Stimulated activated CD8-positive, alpha-beta memory T cell treated with anti-CD3 and anti-CD28 coated beads, Interleukin-12 subunit alpha, Interleukin-12 subunit beta, amount 100 ng/mL, for 24 hours (primary cell): Measurements from ENCODE around the gene GGPS1.
A peak's percentile ranks its signal among the peaks of the same experiment; 100 is the strongest.
"Not testable (repeated sequence)": the region's sequence is repeated elsewhere in the genome, so short reads cannot be mapped to it uniquely, and the experiment has no call there.

ENCODE experiments used
- DNase-seq: peaks from one replicate; pipeline ENCODE4 v3.0.0-alpha.2; 2020; ENCODE audit errors: extremely low read depth

The GGPS1 gene

GRCh38 chr1:235328271-235329138, at the start of gene GGPS1:
GGPS1 (plus strand) TSS chr1:235328570; CDS start chr1:235335265, 6,695 bp downstream.
- DNase-seq, result peak; percentile 97

DNA sequence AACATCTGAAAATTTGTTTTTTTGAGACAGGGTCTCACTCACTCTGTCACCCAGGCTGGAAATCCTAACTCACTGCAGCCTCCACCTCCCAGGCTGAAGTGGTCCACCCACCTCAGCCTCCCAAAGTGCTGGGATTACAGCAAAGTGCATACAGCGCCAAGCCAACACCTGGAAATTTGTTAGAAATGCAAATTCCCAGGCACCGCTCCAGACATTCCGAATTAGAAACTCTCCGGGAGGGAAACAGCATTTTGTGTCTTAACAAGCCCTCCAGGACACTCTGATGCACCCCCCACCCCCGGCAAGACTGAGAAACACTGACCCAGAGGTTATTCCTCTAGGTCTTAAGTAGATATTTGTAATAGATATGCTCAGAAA, 49.5 kb upstream of the GGPS1 start:
- DNase-seq, result no peak

- no peak for DNase-seq
Observed at GRCh38 chr1:235279694-235280093, 48.7 kb upstream of the GGPS1 start.

DNA sequence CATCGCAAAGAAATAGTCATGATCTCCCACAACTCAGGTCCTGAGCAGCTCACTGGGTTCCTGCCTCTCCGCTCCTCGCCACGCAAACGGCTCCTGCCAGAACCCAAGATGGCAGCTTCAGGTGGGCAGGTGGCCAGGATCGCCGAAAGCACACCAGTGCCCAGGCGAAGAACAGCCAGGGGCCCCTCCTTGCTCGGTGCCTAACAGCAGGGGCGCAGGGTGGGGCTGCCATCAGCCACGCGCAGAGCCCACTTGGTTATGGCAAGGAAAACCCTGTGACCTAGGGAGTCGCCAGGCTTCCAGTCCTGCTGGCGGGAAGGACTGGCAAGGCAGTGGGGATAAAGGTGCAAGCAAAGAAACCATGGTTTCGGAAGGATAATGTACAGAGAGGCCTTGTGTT, 47.9 kb upstream of the GGPS1 start:
- DNase-seq, result no peak

DNA sequence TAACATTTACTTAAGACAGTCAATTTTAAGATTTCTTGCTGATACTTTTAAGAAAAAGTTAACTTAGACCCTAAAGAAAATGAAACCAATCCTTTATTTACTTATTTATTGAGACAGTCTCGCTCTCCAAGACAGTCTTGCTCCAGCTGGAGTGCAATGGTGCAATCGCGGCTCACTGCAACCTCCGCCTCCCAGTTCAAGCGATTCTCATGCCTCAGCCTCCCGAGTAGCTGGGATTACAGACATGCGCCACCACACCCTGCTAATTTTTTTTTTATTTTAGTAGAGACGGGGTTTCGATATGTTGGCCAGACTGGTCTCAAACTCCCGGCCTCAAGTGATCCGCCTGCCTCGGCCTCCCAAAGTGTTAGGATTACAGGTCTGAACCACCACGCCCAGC, 44.7 kb upstream of the GGPS1 start:
- DNase-seq, result not testable (repeated sequence)

DNA sequence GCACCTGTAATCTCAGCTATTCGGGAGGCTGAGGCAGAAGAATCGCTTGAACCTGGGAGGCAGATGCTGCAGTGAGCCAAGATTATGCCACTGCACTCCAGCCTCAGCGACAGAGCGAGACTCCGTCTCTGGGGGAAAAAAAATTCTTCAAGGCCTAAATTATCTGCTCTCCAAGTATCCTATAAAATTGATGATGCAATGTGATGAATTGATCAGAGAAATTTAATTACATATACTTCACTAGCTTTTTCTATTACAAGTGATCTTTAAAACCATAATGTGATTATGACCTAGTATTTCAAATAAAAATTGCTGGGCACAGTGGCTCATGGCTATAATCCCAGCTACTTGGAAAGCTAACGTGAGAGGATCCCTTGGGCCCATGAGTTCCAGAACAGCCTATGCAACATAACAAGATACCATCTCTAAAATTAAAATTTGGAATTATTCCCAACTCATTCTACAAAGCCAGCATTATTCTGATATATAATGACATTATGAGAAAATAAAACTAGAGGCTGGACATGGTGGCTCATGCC, 44.1 kb upstream of the GGPS1 start:
- no peak for DNase-seq

DNA sequence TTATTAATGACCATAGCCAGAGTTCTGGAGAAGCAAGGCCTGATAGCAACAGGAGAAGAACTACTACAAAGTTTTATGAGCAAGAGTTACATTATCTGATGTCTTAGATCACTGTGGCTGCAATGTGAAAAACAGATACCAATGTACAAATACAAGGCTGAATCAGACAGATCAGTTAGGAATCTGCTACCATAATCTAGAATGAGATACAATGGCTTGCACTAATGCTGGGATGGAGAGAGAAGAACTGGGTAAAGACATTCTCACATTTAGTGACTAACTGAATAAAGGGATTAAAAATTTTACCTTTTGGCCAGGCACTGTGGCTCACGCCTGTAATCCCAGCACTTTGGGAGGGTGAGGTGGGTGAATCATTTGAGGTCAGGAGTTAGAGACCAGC, 41.7 kb upstream of the GGPS1 start:
- no peak for DNase-seq

GRCh38 chr1:235287208-235287882, 41.0 kb upstream of the GGPS1 start:
- no peak for DNase-seq

GRCh38 chr1:235289859-235290739, 38.3 kb upstream of the GGPS1 start:
- no peak for DNase-seq

GRCh38 chr1:235290740-235291502, 37.4 kb upstream of the GGPS1 start:
- no peak for DNase-seq

DNA sequence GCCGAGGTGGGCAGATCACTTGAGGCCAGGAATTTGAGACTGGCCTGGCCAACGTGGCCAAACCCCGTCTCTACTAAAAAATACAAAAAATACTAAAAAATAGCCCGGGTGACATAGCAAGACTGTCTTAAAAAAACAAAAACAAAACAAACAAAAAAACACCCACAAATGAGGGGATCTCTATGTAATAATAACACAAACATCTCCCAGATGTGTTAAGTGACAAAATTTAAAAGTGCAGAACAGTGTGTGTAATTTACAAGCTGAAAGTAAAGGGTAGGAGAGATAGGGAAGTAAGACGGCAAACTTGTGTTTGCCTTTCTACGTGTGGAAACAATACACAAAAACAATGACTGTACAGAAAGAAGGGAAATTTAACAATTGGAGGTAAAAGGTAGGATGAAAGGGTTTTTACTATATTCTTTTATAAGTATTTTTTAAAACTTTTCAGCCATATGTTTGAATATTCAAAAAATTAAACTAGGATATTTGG, 36.7 kb upstream of the GGPS1 start:
- DNase-seq, result no peak

- DNase-seq, result no peak
Observed at GRCh38 chr1:235292790-235293189, 35.6 kb upstream of the GGPS1 start.

GRCh38 chr1:235293322-235293942, 34.9 kb upstream of the GGPS1 start:
- no peak for DNase-seq

DNA sequence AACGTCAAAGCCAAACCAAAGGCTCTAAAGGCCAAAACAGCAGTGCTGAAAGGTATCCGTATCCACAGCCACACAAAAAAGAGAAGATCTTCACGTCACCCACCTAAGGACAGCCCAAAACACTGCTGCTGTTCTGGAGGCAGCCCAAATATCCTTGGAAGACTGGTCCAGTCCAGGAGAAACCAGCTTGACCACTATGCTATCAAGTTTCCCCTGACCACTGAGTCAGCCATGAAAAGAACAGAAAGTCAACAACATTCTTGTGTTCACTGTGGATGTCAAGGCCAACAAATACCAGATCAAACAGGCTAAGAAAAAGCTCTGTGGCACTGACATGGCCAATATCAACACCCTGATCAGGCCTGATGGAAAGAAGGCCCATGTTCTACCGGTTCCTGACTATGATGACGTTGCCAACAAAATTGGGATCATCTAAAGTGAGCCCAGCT, 32.4 kb upstream of the GGPS1 start:
- no peak for DNase-seq

DNA sequence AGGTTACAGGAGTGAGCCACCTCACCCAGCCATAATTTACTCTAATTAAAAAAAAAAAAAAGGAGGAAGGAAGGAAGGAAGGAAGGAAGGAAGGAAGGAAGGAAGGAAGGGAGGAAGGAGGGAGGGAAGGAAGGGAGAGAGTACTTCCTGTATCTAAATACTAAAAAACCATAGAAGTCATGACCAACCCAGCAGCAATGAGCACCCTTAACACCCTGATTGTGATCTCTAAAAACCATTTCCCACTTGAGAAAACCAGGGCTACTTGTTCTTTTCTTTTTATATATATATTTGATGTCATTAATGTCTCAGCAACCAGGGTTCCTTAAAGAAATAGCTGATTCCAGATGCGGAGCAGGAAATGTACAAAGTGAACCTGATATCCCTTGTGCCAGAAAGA, 31.6 kb upstream of the GGPS1 start:
- no peak for DNase-seq

DNA sequence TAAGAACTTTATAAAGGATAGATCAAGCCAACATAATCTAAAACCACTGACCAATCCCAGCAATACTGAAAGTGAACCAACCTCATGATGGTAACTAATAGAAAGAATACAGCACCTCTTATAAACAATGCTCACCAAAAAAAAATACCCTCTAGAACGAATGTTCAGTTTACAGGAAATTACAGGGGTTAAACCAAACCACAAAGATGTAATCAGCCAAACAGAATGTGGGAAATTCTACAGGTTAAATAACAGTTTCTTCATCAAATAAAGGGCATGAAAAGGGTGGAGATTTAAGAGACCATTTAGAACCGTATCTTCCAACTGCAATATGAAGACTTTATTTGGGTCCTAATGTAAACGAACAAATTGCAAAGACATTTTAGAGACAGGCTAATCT, 30.8 kb upstream of the GGPS1 start:
- no peak for DNase-seq

GRCh38 chr1:235298758-235299157, 29.6 kb upstream of the GGPS1 start:
- DNase-seq, result no peak

DNA sequence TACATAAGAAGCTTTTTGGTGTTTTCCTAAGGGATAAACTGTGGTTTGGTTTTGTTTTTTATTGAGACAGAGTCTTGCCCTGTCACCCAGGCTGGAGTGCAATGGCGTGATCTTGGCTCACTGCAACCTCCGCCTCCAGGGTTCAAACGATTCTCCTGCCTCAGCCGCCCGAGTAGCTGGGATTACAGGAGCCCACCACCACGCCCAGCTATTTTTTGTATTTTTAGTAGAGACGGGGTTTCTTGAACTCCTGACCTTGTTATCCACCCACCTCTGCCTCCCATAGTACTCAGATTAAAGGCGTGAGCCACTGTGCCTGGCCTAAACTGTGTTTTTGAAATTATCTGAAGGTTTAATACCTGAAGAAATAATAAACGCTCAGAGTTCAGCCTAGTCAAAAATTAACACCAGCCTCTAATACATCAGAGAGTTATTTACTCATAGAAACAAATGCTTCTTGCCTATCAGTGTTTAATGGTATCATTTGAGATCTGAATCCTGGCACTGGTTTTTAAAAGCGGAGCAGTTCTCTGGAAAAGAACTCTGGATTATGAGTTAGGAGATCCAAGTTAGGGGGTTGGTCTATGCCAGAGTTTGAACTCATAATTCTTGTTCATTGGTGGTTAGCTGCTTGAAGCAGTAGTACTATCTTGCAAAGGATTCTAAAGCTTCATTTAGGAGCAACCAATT, 29.1 kb upstream of the GGPS1 start:
- no peak for DNase-seq

DNA sequence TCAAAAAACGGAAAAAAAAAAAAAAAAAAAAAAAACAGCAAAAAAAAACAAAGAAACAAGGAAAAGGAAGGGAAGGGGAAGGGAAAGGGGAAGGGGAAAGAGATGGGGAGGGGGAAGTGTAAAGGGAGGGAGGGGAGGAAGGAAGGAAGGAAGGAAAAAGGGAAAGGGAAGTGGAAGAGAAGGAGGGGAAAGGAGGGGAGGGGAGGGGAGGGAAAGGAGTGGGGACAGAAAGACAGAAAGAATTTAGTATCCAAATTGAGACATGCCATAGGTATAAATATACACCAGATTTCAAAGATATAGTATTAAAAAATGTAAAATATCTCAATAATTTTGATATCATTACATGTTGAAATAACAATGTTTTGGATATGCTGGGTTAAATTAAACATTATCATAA, 26.2 kb upstream of the GGPS1 start:
- DNase-seq, result no peak
